Heart left ventricle (tissue), 16 donors: Measurements from ENCODE around the gene YIF1A. TPM values are rescaled to one million over a fixed set of nuclear protein-coding genes. Genes with fewer than 3 reads are reported as not detected.

ENCODE experiments used
- ATAC-seq, 4 donors: fragments of 200-7000 bp; cut with Tn5 transposase; one replicate each; pipeline ENCODE4 v1.9.1; 2020 to 2022; ENCODE audit warnings: moderate library complexity in 4 of 4, mild to moderate bottlenecking in 3 of 4, moderate number of reproducible peaks in 1 of 4
- DNase-seq, 5 donors: peaks; one replicate each; pipeline ENCODE4 v3.0.0-alpha.2; 2020
- H3K27ac ChIP-seq, 12 donors: fragments of 200-600 bp; sonication (generic) in 4 of 12; one replicate each; pipeline versions ENCODE4 v1.5.0 to v1.8.0; 2016 to 2022; ENCODE audit warnings: mild to moderate bottlenecking in 2 of 12
- H3K27me3 ChIP-seq, 9 donors: fragments of 200-600 bp; sonication (generic) in 2 of 9; one replicate each; pipeline versions ENCODE4 v1.5.1 to v1.8.0; 2016 to 2022; ENCODE audit warnings: mild to moderate bottlenecking in 3 of 9
- H3K36me3 ChIP-seq, 9 donors: fragments of 200-600 bp; sonication (generic) in 2 of 9; one replicate each; pipeline versions ENCODE4 v1.5.0 to v1.8.0; 2018 to 2022; ENCODE audit warnings: mild to moderate bottlenecking in 2 of 9
- H3K4me1 ChIP-seq, 12 donors: fragments of 200-600 bp; sonication (generic) in 4 of 12; one replicate each; pipeline versions ENCODE4 v1.5.0 to v1.8.0; 2016 to 2022; ENCODE audit warnings: mild to moderate bottlenecking in 3 of 12
- H3K4me3 ChIP-seq, 12 donors: fragments of 200-600 bp; sonication (generic) in 4 of 12; one replicate each; pipeline versions ENCODE4 v1.5.0 to v1.8.0; 2017 to 2022; ENCODE audit warnings: mild to moderate bottlenecking in 9 of 12, moderate library complexity in 4 of 12
- H3K9me3 ChIP-seq, 12 donors: fragments of 200-600 bp; sonication (generic) in 4 of 12; one replicate each; pipeline versions ENCODE4 v1.5.0 to v1.8.0; 2016 to 2022; ENCODE audit warnings: mild to moderate bottlenecking in 1 of 12
- CTCF ChIP-seq, 12 donors: fragments of 200-600 bp; sonication (generic) in 4 of 12; IDR thresholded peaks; one replicate each; pipeline versions ENCODE4 v1.5.0 to v1.8.0; 2018 to 2022; ENCODE audit warnings: antibody characterized with exemption in 12 of 12, mild to moderate bottlenecking in 5 of 12
- POLR2A ChIP-seq, 2 donors: fragments of 450-650 bp; IDR thresholded peaks; one replicate each; pipeline ENCODE4 v1.6.1; 2017; ENCODE audit warnings: antibody characterized with exemption in 2 of 2, mild to moderate bottlenecking in 2 of 2, moderate library complexity in 2 of 2
- WGBS, 4 donors: extraction: QIAGEN DNeasy Blood & Tissue Kit in 2 of 4; methylation state at CpG; one replicate each; pipeline versions ENCODE4 v1.1.5 to v1.1.7; 2013 to 2018; 5-methylcytosine and 5-hydroxymethylcytosine counted together
- intact Hi-C, 10 donors: fragments of 100-400 bp; cut with DNase I; formaldehyde crosslinking; loops; one replicate each; pipeline versions ENCODE4 v1.11.1 to v1.14.2; 2022
- polyA plus RNA-seq, 2 donors: library from polyadenylated mRNA; stranded (reverse); fragments of 200-250 nt; gene quantifications; one replicate each; pipeline ENCODE4 v1.2.3, GENCODE V29; 2013
- total RNA-seq, 9 donors: library from RNA; depleted of rRNA in 2 of 9; stranded (reverse); fragments of >200 nt in 2 of 9; fragmentation: NEBNext Ultra II Directional in 3 of 9; extraction: Animal tissue kit (Norgen Biotek cat#: 25700) in 3 of 9; gene quantifications; one replicate each; pipeline versions ENCODE4 v1.1.0 to v1.2.4, GENCODE V29; 2016 to 2023
- donor health status: ischemic (EF 13 %, LVEDD 7.1; RV severe dilation, severe dysfunction).
- donor health status: healthy with polysubstance abuse.
- donor health status: DM: no; HTN: yes; CAD: no.
- donor health status: DM: no; HTN: no; CAD: no.
- donor health status: ischemic (EF 25% LVEDD 6.9; RV normal size, moderate dysfunction).
- donor health status: ischemic (EF 25% LVEDD 5.7; RV mildly dilated, moderate dysfunction).
- donor health status: healthy.
- donor health status: DM: yes; HTN: yes; CAD: no.
- donor health status: ischemic (EF 35%, LVEDD 5.7; RV mildly dilated, moderate dysfunction).
- donor health status: nonischemic (EF 11% LVEDD 7.7; RV severe dilation, severe dysfunction).
- donor health status: DM: yes; HTN: yes; CAD: no.
- donor health status: PGD.
- donor health status: ischemic (EF 29% LVEDD 5.4; RV normal size, mild dysfunction).
- donor health status: nonischemic (EF 23%, LVEDD 6.1; RV moderate dilation, normal function).

Gene YIF1A
- total and polyA plus RNA-seq, 11 donors: 41.6 to 136 (median 65.3) TPM

DNA sequence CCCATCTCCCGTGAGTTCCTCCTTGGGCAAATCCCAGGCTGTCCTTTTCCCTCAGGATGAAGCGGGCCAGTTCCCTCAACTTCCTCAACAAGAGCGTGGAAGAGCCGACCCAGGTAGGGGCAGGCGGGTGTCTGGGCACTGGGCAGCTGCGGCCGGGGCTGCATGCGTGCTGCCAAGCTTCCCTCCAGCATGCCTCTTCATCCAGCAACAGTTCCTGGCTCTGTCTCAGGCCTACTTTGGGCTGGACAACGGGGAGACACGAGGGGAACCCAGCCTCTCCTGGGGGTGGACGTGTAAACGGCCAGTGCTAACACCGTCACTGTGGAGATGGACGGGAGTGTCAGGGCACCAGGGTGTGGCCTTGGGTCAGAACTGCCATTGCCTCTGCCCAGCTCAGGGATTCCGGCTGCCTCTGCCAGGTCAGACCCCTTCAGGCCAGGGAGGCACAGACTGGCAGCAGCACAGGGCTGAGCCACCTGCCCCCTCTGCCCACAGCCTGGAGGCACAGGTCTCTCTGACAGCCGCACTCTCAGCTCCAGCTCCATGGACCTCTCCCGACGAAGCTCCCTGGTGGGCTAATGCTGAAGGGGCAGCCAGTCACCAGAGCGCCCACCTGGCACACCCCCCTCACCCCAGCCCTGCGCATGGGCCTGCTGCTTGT, 22.4 kb downstream of the YIF1A start:
- H3K9me3 ChIP-seq: no peaks in the 10 kb centered on the region
- no peaks in the 10 kb centered on the region for H3K27me3 ChIP-seq
- peak overlapping the region in 10 of 12 donors; percentile 61 to 99 (median 90) for H3K4me3 ChIP-seq
- H3K36me3 ChIP-seq: peaks cover 0 to 49% (median 31%) of the 10 kb centered on the region in 9 donors
- TF ChIP-seq POLR2A (IDR thresholded peaks at IDR 0.05): no peak
- TF ChIP-seq CTCF (IDR thresholded peaks at IDR 0.05): no peak
- no peak for DNase-seq
- 83 to 91% (median 88%) methylated on average over 13 to 20 of the region's 20 CpGs for WGBS, 4 donors
- peaks cover 4 to 34% (median 25%) of the 10 kb centered on the region in 12 donors for H3K4me1 ChIP-seq
- peak overlapping the region; percentile 89 to 99 (median 97) for H3K27ac ChIP-seq
- intact Hi-C loops: loop anchor here in 1 of 10 donors (10.0 kb wide), 1 partner anchor 412 kb away; the partner anchor contains the start of gene CFL1
- ATAC-seq: no peak

DNA sequence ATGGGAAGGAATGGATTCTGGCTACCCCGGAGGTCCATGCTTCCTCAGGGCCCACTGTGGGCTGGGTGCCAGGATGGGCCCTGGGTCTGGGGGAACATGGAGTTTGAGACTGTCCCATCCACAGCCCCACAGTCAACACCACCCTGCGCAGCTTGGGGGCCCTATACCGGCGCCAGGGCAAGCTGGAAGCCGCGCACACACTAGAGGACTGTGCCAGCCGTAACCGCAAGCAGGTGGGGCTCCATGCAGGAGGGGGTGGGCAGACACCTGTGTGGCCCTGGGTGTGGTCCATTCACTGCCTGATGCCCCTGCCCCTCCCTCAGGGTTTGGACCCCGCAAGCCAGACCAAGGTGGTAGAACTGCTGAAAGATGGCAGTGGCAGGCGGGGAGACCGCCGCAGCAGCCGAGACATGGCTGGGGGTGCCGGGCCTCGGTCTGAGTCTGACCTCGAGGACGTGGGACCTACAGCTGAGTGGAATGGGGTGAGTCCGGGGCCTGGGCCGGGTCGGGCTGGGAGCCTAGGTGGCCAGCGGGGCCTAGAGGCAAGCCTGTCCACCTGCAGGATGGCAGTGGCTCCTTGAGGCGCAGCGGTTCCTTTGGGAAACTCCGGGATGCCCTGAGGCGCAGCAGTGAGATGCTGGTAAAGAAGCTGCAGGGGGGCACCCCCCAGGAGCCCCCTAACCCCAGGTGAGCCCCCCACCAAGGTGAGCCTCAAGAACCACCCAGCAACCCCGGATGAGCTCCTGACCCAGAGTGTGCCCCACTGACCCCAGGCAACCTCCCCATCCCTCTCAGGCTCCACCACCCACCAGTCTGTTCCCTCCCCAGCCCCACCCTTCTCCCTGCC, 23.2 kb downstream of the YIF1A start:
- Histone ChIP-seq H3K27ac (peak overlapping the region in 1 of 12 donors; percentile 98), H3K36me3 (peaks cover 0 to 53% (median 26%) of the 10 kb centered on the region in 9 donors), H3K4me1 (peaks cover 4 to 29% (median 24%) of the 10 kb centered on the region in 12 donors), H3K27me3 (no peaks in the 10 kb centered on the region), H3K9me3 (no peaks in the 10 kb centered on the region), H3K4me3 (no peak overlapping the region)
- TF ChIP-seq POLR2A (IDR thresholded peaks at IDR 0.05) (no peak), CTCF (IDR thresholded peaks at IDR 0.05) (no peak)
- 92 to 96% (median 94%) methylated on average over 15 to 26 of the region's 26 CpGs for WGBS, 4 donors
- ATAC-seq (no peak), DNase-seq (no peak)
- intact Hi-C loops: loop anchor here in 1 of 10 donors (10.0 kb wide), 1 partner anchor 411 kb away; the partner anchor contains the start of gene CFL1

- Histone ChIP-seq H3K4me1 (peaks cover 3 to 21% (median 16%) of the 10 kb centered on the region in 12 donors), H3K9me3 (no peaks in the 10 kb centered on the region), H3K36me3 (peaks cover 0 to 53% (median 26%) of the 10 kb centered on the region in 9 donors), H3K27me3 (no peaks in the 10 kb centered on the region), H3K4me3 (no peak overlapping the region), H3K27ac (no peak overlapping the region)
- intact Hi-C loops: loop anchor here in 1 of 10 donors (10.0 kb wide), 1 partner anchor 410 kb away; the partner anchor contains the start of gene CFL1
- TF ChIP-seq POLR2A (IDR thresholded peaks at IDR 0.05): no peak
- peak in 3 of 12 donors; percentile 8 to 23 (median 11) for TF ChIP-seq CTCF (IDR thresholded peaks at IDR 0.05)
- WGBS, 4 donors: 75 to 88% (median 77%) methylated on average over 11 to 12 of the region's 12 CpGs
- DNase-seq (no peak), ATAC-seq (no peak)
Measured at GRCh38 chr11:66264914-66265313, 24.0 kb downstream of the YIF1A start.

- Histone ChIP-seq H3K27me3 (no peaks in the 10 kb centered on the region), H3K36me3 (peaks cover 0 to 58% (median 29%) of the 10 kb centered on the region in 9 donors), H3K27ac (no peak overlapping the region), H3K4me3 (no peak overlapping the region), H3K4me1 (peaks cover 0 to 15% (median 11%) of the 10 kb centered on the region in 12 donors), H3K9me3 (no peaks in the 10 kb centered on the region)
- intact Hi-C loops: loop anchor here in 1 of 10 donors (10.0 kb wide), 1 partner anchor 410 kb away; the partner anchor contains the start of gene CFL1
- ATAC-seq (no peak), DNase-seq (no peak)
- 89 to 97% (median 92%) methylated on average over 8 of the region's 8 CpGs for WGBS, 4 donors
- TF ChIP-seq POLR2A (IDR thresholded peaks at IDR 0.05) (no peak), CTCF (IDR thresholded peaks at IDR 0.05) (no peak)
Measured at GRCh38 chr11:66264383-66264782, 24.6 kb downstream of the YIF1A start.
